ENCODE measurements around the gene CALCOCO2.

DNA sequence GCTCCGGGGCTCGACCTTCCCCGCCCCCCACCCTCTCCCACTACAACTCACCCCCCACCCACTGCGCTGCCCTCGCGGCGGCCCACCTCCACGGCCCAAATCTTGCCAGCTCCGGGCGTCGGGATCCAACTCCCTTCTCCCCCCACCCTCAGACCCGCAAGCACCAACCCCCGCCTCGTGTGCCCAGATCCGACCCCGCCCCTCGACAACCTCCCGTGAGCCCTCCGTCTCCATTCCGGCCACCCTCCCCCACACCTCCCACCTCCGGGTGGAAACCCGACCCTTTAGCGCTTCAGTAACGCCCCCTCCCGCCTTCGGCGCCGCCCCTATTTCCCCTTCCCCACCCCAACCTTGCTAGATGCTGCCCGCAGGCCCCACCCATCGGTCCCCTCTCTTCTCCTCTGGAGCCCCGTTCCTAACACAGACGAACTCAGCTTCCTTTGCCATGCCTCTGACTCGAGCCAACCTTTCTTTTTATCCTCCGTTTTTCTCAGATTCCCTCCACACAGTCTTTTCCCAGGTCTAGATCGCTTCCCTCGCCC is 78.1 kb downstream of the CALCOCO2 start:
- TF ChIP-seq, protein P1, sequence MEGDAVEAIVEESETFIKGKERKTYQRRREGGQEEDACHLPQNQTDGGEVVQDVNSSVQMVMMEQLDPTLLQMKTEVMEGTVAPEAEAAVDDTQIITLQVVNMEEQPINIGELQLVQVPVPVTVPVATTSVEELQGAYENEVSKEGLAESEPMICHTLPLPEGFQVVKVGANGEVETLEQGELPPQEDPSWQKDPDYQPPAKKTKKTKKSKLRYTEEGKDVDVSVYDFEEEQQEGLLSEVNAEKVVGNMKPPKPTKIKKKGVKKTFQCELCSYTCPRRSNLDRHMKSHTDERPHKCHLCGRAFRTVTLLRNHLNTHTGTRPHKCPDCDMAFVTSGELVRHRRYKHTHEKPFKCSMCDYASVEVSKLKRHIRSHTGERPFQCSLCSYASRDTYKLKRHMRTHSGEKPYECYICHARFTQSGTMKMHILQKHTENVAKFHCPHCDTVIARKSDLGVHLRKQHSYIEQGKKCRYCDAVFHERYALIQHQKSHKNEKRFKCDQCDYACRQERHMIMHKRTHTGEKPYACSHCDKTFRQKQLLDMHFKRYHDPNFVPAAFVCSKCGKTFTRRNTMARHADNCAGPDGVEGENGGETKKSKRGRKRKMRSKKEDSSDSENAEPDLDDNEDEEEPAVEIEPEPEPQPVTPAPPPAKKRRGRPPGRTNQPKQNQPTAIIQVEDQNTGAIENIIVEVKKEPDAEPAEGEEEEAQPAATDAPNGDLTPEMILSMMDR (IDR thresholded peaks at IDR 0.05; ENCODE audit: low read length) = no peak
- no peak for TF ChIP-seq EZH2 (IDR thresholded peaks at IDR 0.05; ENCODE audit: borderline replicate concordance, low read length)
